Measurements from ENCODE around the gene PRKAR2B. TPM values are rescaled to one million over a fixed set of nuclear protein-coding genes. Genes with fewer than 3 reads are reported as not detected.

The PRKAR2B gene
- total RNA-seq, 1 donor from 2014 or later: 1.2 TPM

DNA sequence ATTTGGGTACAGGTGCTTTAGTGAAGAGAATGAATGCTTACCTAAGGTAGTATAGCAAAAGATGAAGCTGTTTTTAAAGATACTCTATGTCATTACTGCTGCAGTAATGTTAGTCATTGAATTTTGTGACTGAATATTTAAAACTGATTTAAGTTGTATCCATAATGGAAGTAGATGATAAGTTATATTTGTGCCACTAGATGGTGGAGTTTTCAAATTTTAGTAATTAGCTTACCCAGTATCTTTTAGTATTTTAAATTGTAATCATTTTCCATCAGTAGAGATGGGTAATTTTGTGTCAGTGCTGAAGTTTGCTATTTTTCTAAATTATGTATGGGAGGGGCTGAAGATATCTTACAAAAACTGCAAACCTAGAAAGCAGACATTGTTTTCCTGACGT, 149.5 kb downstream of the PRKAR2B start:
- no peak for ATAC-seq

- peak; percentile 53 for ATAC-seq
These were observed 152.5 kb downstream of the PRKAR2B start for GRCh38 chr7:107196834-107197610.

DNA sequence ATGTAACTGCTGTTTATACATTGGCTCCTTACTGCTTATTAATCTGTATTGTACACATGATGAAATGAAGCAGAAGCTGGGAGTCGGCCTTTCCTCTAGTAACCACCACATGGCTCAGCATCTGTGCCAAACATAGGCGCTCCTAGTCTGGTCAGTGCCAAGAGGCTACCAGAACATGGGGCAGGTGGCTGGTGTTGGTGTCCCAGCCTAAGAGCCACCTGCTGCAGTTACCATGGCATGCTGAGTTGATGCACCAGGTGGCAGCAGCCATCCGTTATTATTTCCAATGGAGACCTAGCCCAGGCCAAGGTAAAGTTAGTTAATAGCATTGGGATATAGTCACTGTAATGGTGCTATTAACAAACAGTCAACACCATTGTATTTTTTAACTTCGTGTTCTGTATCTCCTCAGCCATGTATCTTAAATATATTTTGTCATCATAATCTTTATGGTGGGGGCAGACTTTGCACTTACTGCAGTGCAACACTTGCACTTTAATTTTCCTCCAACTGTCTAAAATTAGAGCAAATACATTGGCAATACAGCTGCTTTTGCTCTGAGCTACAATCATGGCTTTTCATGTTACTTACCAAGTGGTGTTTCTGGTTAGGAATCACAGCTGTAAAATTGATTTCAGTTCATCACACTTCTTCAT, 157.4 kb downstream of the PRKAR2B start:
- peak; percentile 74 for ATAC-seq

GRCh38 chr7:107203607-107204006, 159.1 kb downstream of the PRKAR2B start:
- no peak for ATAC-seq

DNA sequence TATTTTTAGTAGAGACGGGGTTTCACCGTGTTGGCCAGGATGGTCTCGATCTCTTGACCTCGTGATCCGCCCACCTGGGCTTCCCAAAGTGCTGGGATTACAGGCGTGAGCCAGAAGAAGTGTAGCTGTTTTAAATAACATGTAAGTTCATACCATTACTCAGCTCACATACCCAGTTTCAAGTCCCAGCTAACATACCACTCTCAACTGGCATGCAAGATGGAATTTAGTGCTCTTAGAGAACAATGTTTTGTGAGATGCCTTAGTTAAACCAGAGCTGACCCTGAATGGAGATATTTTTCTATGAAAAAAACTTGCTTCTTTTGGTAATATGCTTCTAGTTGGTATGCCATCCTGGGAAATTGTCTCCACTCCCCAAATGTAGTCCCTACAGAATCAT, 161.6 kb downstream of the PRKAR2B start:
- no peak for ATAC-seq

GRCh38 chr7:107206706-107207105, 162.2 kb downstream of the PRKAR2B start:
- ATAC-seq: no peak

GRCh38 chr7:107207459-107207858, 163.0 kb downstream of the PRKAR2B start:
- no peak for ATAC-seq

- ATAC-seq: no peak
These were observed 163.6 kb downstream of the PRKAR2B start for GRCh38 chr7:107208024-107208521.

- no peak for ATAC-seq
These were observed 164.1 kb downstream of the PRKAR2B start for GRCh38 chr7:107208563-107208962.

DNA sequence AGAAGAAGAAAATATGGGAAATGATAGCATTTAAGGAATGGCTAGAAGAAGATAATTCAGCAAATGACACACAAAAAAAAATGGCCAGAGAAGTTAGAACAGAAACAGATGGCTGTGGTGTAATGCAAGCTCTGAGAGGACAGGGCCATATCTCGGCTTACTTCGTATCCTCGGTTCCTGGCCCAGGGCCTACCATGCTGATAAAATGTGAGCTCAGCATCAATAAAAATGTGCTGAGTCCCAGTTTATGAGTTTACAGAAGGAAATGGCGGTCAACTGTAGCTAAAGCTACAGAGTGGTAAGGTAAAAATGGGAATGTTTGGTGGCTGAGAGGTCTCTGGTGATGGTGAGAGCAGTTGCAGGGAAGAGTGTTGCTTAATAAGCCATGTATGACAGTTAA, 165.1 kb downstream of the PRKAR2B start:
- ATAC-seq: no peak

DNA sequence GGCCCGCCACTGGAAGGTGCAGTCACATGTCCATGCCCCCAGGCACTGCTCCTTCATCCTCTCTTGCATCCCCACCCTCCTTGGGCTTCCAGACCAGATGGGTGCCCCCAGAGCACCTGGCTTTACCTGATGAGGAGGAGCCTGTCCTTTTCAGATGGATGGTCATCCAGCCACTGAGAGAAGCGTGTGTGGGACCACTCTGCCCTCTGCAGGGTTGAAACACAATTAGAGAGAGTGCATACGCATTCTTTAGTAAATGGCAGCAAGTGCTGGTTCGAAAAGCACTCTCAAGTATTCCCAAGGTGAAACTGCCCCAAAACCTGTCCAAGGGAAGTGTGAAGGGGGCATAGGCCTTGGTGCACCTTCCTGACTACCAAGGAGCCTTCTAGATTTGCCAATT, 165.9 kb downstream of the PRKAR2B start:
- no peak for ATAC-seq

Other genes with a start within 250 kb of the PRKAR2B start
- gene PIK3CG, start 179.4 kb upstream of the PRKAR2B start, total RNA-seq: 0.56 TPM
- 44.6 TPM for gene HBP1, start 124.3 kb downstream of the PRKAR2B start, total RNA-seq

Data from esophagus mucosa (tissue), 1 donor.